Activated CD4-positive, alpha-beta T cell treated with anti-CD3 and anti-CD28 coated beads for 1 hour (primary cell): ENCODE results near the gene COG2.
"Not testable (repeated sequence)": the region's sequence is repeated elsewhere in the genome, so short reads cannot be mapped to it uniquely, and the experiment has no call there.

Experiments used
- DNase-seq: peaks from one replicate; pipeline ENCODE4 v3.0.0-alpha.2; 2020

The COG2 gene

DNA sequence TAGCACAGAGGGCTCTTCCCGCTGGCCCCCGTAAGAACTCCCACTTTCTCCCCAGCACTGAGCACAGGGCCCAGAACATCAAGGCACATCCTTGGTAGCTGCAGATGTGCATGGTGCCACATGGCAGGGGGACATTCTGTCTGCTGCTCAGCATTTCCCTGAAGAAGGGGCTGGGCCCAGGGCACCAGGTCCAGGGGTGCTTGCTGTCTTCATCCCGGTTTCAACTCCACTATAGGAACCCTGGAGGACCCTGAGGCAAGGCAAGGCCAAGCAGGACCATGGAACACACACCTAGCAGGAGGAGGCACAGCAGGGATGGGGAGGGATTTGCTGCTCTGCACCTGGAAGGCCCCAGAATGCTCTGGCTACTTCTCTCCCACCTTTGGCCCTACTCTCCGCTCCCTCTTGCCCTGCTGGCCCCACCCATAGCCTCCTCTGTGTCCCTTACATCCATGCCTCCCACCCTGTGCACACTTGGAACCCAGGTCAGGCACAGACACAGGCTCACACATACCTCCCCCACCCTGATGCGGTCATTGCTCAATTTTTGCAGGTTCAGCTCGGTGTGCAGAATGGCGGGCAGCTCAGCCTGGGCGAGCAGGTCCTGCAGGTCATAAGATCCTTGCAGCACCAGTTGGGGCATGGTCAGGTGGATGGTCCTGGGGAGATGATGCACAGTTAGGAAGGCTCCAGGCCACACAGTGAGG, 61.6 kb downstream of the COG2 start:
- no peak for DNase-seq

GRCh38 chr1:230704830-230705229, 62.5 kb downstream of the COG2 start:
- no peak for DNase-seq

DNA sequence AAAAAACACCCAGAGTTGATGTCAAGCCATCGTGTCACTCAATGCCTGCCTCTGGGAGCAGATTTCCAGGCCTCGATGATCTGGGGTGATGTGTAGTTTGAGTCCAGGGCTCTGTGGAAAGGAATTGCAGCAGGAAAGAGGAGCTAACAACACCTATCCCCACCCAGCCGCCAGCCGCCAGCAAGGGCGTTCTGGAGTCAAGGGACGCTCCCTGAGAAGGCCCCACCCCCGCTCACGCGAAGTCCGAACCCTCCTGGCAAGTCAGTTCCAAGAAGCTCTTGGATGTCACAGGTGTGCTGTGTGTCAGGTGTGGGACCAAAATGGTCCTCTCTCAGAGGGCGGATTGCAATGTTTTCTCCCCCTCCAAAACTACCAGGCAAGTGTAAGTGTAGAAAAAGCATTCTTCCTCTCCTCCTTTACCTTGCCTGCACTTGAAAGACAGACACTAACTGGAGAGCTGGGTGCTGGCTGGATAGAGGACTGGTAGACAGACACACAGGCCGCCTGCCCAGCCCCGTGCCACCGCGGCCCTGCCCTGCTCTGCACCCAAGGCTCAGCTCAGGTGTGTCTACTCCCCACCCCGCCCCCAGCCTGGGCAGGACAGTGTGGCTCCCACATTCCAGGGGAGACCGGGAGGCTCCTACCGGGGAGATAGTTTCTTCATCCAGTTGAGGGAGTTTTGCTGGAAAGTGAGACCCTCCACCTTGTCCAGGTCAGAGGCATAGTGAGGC, 63.2 kb downstream of the COG2 start:
- no peak for DNase-seq

DNA sequence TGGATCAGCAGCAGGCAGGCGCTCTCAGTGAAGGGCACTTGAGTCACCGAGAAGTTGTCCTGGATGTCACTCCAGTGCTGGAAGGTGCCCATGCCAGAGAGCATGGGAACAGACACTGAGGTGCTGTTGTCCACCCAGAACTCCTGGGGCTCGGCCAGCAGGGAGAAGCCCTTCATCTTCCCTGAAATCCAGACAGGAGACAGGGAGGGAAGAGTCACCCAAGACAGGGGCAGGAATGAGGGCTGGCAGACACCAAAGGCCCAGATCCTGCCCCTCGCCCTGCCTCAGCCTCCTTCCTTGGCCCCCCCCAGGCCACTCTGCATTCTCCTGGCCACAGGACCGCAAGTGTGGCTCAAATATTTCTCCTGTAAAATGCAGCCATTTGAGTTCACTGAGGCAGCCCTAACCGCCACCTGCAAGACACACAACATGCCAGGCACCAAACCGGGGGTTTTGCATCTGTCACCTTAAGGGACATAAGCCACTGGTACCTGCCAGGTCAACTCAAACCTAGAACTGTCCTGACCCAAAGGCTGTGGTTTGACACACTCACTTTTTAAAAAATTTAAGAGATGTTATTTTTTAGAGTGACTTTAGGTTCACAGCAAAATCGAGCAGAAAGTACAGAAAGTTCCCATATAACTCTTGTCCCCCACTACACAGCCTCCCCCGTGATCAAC, 63.9 kb downstream of the COG2 start:
- DNase-seq, result no peak

DNA sequence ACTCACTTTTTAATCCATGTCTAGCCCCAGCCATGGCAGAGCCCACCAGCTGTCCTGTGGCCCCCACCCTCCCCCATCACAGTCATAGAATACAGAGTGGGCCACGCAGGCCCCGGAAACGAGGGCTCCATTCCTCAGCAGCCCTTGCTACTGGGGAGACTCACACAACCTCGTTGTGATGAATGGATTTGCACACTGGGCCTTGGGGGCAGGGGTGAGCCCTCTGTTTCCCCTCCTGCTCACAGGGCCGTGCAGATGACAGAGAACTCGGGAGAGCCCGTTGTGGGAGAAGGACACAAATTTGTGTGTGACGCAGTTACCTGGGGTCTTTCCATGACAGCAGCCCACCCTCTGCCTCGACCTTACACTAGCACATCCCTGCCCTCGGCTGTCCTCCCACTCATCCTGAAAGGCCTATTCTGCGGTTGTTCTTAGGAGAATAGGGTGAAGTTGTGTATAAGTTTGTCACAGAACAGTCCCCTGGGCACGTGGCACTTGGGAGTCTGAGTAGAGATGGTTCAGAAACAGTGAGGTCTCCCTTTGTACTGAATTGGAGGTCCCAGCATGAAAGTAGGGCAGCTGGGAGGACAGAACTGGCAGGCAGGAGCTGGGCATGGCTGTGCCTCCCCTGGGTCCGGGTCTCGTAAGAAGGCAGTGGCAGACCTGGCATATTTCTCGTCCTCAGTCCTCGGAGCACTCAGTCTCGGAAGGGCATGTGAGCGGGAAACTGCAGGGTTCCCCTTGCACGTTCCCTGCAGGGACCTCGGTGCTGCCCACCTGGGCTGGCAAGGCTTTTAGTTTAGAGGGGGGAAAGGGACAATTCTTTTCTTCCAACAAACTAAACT, 64.8 kb downstream of the COG2 start:
- DNase-seq, result no peak

DNA sequence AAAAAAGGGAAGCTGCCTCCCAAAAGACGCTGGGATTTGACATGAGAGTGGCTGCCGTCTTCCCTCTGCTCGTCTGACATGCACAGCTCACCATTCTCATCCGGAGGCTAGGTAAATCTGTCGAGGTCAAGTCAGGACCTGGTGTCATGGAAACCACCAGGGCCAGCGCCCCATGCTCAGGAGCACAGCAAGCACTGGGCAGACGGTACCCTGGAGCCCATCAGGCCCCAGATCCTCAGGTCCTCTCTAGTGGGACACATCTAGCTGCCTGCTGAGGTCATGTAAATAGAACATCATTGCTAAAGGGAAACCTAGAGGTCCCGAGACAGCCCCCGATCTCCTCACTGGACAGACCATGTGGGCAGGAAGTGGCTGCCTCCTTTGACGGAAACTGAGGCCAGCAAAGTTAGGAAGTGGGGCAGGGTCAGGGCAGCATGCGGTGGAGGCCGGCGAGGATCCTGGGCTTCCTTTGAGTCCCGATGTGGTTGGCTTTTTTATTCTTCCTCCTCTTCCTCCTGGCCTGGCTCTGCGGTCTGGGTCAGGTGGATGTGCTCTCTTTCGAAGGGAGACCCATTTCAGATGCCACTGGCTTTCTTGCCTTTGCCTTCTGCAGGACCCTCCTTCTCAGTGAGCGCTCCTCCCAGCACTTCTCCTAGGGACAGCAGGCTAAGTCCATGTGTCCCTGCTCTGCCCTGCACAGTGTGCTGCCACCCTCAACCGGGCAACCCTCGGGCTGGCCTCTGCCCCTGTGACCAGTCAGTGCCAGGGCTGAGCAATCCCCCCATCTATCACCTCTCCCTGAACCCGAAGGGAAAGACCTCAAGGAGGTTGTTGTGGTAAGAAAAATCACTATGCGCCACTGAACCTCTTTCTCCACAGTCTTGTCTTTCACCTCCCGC, 65.7 kb downstream of the COG2 start:
- DNase-seq, result no peak

GRCh38 chr1:230708631-230709580, 66.6 kb downstream of the COG2 start:
- no peak for DNase-seq

DNA sequence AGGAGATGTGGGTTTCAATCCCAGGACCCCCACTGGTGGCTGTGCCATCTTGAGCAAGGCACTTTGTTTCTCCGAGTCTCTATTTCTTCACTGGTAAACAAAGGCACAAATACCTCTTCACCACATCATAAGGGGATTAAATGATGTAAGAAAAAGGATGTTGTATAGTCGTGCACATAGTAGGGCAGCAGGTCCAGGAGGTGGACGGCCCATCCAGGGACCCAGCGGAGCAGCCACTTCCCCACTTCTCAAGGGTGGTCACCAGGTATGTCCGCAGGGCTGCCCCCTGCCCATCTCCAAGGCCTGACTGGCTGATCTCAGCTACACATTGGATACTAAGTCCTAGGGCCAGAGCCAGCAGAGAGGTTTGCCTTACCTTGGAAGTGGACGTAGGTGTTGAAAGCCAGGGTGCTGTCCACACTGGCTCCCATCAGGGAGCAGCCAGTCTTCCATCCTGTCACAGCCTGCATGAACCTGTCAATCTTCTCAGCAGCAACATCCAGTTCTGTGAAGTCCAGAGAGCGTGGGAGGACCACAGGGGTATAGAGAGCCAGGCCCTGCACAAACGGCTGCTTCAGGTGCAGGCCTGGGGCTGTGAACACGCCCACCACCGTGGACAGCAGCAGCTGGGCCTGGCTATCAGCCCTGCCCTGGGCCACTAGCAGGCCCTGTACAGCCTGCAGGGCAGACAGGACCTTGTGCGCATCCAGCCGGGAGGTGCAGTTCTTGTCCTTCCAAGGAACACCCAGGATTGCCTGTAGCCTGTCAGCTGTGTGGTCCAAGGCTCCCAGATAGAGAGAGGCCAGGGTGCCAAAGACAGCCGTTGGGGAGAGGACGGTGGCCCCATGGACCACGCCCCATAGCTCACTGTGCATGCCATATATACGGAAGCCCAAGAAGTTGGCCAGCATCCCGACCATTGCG, 67.6 kb downstream of the COG2 start:
- DNase-seq, result no peak

GRCh38 chr1:230710543-230710904, 68.2 kb downstream of the COG2 start:
- no peak for DNase-seq

GRCh38 chr1:230711245-230711644, 69.0 kb downstream of the COG2 start:
- DNase-seq, result no peak

DNA sequence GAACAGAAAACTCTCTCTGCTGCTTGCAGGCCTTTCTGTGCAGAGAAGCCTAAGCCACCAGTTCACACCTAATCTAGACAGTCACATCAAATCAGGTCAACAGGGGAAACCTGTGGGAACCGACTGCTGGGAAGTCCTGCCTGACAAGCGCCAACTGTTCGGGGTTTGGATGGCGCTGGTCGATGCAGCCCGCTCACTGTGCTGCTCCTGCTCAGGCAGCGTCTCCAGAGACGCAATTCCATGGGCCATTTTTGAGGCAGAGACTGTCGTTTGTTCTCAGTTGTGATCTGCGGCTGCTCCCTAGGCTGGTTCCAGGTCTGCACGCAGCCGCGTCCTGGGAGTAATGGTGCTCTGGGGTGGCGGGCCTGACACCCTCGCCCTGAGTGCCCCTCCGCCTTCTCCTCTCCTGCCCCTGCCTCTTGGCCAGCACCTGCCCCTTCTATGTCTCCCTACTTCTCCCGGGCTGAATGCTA, 70.2 kb downstream of the COG2 start:
- DNase-seq, result no peak

GRCh38 chr1:230713138-230713537, 70.9 kb downstream of the COG2 start:
- no peak for DNase-seq

DNA sequence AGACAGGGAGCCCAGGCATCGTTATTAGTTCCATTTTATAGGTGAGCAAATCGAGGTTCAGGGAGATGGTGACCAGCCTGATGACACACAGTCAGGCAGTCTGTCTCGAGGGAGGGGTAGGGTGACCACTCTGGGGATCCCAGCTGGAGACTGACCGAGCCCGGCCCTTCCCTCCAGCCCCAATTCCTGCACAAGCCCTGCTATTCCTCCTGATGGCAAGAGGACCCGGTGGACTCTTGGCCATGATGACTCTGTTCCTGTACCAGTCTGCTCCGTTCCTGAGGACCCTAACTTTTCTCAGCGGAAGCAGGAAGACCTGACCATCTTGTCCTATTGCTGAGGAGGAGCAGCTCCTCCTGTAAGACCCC, 71.2 kb downstream of the COG2 start:
- no peak for DNase-seq

- no peak for DNase-seq
These were observed 71.9 kb downstream of the COG2 start, which contains the start of gene AGT for GRCh38 chr1:230713915-230714764. Gene AGT, minus strand, starts transcription at chr1:230714122. Its CDS starts 3,299 bp downstream, at chr1:230710823.

- no peak for DNase-seq
These were observed 73.2 kb downstream of the COG2 start for GRCh38 chr1:230715510-230715909.

- DNase-seq, result not testable (repeated sequence)
These were observed 74.2 kb downstream of the COG2 start for GRCh38 chr1:230716453-230716852.

GRCh38 chr1:230717251-230717650, 75.0 kb downstream of the COG2 start:
- no peak for DNase-seq

DNA sequence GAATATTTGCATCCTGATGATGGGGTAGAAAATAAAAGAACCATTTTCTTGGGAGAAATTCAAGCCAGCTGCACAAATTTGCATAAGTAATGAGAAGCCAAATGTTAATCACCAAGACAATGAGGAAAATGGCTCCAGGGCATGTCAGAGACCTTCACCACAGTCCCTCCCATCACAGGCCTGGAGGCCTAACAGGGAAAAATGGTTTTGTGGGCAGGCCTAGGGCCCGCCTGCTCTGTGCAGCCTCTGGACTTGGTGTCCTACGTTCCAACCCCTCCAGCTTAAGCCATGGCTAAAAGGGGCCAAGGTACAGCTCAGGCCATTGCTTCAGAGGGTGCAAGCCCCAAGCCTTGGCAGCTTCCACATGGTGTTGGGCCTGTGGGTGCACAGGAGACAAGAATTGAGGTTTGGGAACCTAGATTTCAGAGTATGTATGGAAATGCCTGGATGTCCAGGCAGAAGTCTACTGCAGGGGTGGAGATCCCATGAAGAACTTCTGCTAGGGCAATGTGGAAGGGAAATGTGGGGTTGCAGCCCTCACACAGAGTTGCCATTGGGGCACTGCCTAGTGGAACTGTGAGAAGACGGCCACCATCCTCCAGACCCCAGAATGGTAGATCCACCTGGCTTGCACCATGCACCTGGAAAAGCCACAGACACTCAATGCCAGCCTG, 79.7 kb downstream of the COG2 start:
- DNase-seq, result not testable (repeated sequence)
